ENCODE measurements around the gene LBHD2. TPM values are rescaled to one million over a fixed set of nuclear protein-coding genes. Genes with fewer than 3 reads are reported as not detected.

Gene LBHD2
- polyA plus RNA-seq, 1 experiment = not detected

DNA sequence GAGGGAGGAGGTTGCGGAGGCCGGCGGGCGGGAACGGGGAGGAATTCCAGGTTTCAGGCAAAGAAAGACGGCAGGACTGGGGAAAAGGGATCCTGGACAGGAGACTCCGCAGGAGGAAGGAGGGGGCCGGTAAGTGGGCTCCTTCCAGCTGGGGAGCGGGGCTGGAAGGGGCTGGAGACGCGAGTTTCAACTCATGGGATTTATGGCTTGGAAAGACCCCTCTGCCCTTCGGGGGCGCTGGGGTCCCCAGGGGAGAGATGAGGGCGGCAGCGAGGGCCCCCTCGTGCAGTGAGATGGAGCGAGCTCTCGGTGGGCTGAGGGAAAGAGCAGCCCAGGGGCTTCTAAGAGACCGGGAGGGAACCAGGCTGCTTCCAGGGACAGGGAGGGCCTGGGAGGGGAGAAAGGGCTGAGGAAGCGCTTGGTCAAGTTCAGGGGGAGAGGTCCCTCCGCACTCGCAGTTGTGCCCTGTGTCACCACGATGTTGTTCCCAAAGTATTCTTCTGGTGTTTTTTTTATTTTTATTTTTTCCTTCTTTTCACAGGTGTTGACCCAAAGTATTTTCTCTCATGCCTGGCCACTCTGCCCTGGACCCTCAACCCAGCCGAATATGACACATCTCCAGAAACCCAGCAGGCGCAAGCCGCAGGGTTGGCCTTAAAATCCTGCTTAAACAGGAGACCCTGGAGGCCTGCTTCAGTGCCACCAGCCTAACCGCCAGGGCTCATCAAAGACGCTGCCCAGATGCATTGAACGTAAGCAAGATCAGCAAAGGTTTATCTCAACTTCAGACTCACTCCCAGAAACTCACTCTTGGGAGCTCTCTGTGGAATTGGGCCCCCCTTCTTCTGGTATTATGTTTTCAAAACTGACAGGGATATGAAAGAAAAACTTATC is 55.4 kb downstream of the LBHD2 start:
- TF ChIP-seq, protein P1, sequence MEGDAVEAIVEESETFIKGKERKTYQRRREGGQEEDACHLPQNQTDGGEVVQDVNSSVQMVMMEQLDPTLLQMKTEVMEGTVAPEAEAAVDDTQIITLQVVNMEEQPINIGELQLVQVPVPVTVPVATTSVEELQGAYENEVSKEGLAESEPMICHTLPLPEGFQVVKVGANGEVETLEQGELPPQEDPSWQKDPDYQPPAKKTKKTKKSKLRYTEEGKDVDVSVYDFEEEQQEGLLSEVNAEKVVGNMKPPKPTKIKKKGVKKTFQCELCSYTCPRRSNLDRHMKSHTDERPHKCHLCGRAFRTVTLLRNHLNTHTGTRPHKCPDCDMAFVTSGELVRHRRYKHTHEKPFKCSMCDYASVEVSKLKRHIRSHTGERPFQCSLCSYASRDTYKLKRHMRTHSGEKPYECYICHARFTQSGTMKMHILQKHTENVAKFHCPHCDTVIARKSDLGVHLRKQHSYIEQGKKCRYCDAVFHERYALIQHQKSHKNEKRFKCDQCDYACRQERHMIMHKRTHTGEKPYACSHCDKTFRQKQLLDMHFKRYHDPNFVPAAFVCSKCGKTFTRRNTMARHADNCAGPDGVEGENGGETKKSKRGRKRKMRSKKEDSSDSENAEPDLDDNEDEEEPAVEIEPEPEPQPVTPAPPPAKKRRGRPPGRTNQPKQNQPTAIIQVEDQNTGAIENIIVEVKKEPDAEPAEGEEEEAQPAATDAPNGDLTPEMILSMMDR (IDR thresholded peaks at IDR 0.05; ENCODE audit: insufficient read depth, low read depth, low read length) = no peak
- Histone ChIP-seq H3K4me3 (ENCODE audit: low read depth, low read length) (no peak overlapping the region), H3K27me3 (ENCODE audit: control insufficient read depth, insufficient read depth, low read length) (peaks cover 2% of the 10 kb centered on the region; the same call in 1 of the 2 replicates), H3K36me3 (ENCODE audit: control insufficient read depth, insufficient read depth, low read length) (peaks cover 8% of the 10 kb centered on the region)
- CTCF ChIA-PET = interaction anchor here (1.4 to 6.3 kb wide), 4 partner anchors 9 to 36 kb away, joined by 4 to 49 read pairs (median 26); no protein-coding TSS in a partner anchor
- POLR2A ChIA-PET = no interaction called here
- DNase-seq (ENCODE audit: low read depth) = no peak

Other genes with a start within 250 kb of the LBHD2 start
- 0.04 and 0.17 TPM in 2 replicates for gene AMN, start 161.5 kb upstream of the LBHD2 start, polyA plus RNA-seq (2011; rRNA removed)
- 41.4 and 66.5 TPM in 2 replicates for gene CDC42BPB, start 26.7 kb upstream of the LBHD2 start, polyA plus RNA-seq (2011; rRNA removed)
- not detected in 2 replicates for gene EXOC3L4, start 10.5 kb downstream of the LBHD2 start, polyA plus RNA-seq (2011; rRNA removed)
- 16.7 and 28.2 TPM in 2 replicates for gene TNFAIP2, start 39.3 kb downstream of the LBHD2 start, polyA plus RNA-seq (2011; rRNA removed)